Tongue (tissue), 1 donor: ENCODE measurements around the gene YWHAG. TPM values are rescaled to one million over a fixed set of nuclear protein-coding genes. Genes with fewer than 3 reads are reported as not detected.

Experiments
- total RNA-seq: library from RNA; depleted of rRNA; stranded (reverse); fragments of >200 nt; gene quantifications from one replicate; pipeline ENCODE4 v1.2.3, GENCODE V29; 2014

Gene YWHAG
- total RNA-seq, 1 donor from 2014 or later, result 142 TPM

Other genes with a start within 250 kb of the YWHAG start
- 0.62 TPM for gene SRRM3, start 157.1 kb downstream of the YWHAG start, total RNA-seq
- gene HSPB1, start 56.3 kb downstream of the YWHAG start, total RNA-seq, result 326 TPM
- 0.41 TPM for gene SSC4D, start 50.7 kb upstream of the YWHAG start, total RNA-seq
- 2.1 TPM for gene ZP3, start 66.0 kb upstream of the YWHAG start, total RNA-seq
- 13.5 TPM for gene DTX2, start 102.7 kb upstream of the YWHAG start, total RNA-seq
- 2.2 TPM for gene UPK3B, start 151.6 kb upstream of the YWHAG start, total RNA-seq
- gene SPDYE16, start 184.3 kb upstream of the YWHAG start, total RNA-seq, result 0.72 TPM